ENCODE results near the gene RAB20.

RAB20 gene

DNA sequence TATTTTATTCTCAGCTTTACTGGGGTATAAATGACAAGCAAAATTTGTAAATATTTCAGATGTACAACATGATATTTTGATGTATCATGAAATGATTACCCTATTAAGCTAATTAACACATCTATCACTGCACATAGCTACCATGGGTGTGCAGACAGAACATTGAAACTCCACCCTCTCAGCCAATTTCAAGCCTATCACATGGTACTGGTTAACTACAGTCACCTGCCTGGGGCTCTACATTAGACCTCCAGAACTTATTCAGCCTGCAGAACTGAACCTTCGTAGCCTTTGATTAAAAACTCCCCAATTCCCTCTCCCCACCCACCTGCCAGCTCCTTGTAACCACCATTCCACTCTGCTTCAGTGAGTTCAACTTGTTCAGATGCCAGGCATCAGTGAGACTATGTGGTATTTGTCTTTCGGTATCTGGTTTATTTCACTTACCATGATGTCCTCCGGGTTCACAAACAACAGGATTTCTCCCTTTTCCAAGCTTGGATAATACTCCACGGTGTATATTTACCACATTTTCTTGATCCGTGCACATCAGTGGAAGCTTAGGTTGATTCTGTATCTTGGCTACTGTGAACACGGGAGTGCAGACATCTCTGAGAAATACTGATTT, 19.2 kb downstream of the RAB20 start:
- TF ChIP-seq TAF1 (IDR thresholded peaks at IDR 0.05; ENCODE audit: borderline replicate concordance, insufficient read depth, low read length): no peak
- no peak for TF ChIP-seq POLR2AphosphoS5 (IDR thresholded peaks at IDR 0.05; ENCODE audit: low read depth, low read length)
- TF ChIP-seq, protein P1, sequence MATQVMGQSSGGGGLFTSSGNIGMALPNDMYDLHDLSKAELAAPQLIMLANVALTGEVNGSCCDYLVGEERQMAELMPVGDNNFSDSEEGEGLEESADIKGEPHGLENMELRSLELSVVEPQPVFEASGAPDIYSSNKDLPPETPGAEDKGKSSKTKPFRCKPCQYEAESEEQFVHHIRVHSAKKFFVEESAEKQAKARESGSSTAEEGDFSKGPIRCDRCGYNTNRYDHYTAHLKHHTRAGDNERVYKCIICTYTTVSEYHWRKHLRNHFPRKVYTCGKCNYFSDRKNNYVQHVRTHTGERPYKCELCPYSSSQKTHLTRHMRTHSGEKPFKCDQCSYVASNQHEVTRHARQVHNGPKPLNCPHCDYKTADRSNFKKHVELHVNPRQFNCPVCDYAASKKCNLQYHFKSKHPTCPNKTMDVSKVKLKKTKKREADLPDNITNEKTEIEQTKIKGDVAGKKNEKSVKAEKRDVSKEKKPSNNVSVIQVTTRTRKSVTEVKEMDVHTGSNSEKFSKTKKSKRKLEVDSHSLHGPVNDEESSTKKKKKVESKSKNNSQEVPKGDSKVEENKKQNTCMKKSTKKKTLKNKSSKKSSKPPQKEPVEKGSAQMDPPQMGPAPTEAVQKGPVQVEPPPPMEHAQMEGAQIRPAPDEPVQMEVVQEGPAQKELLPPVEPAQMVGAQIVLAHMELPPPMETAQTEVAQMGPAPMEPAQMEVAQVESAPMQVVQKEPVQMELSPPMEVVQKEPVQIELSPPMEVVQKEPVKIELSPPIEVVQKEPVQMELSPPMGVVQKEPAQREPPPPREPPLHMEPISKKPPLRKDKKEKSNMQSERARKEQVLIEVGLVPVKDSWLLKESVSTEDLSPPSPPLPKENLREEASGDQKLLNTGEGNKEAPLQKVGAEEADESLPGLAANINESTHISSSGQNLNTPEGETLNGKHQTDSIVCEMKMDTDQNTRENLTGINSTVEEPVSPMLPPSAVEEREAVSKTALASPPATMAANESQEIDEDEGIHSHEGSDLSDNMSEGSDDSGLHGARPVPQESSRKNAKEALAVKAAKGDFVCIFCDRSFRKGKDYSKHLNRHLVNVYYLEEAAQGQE (IDR thresholded peaks at IDR 0.05; ENCODE audit: insufficient read depth in 1 of 2, low read depth in 2 of 2, low read length in 2 of 2): no peak
- no peak for TF ChIP-seq SIN3A (IDR thresholded peaks at IDR 0.05; ENCODE audit: borderline replicate concordance, insufficient read depth, low read length)
- TF ChIP-seq FOXP2 (optimal IDR thresholded peaks at IDR 0.05; ENCODE audit: borderline replicate concordance, extremely low read depth, extremely low read length, insufficient read depth): no peak

DNA sequence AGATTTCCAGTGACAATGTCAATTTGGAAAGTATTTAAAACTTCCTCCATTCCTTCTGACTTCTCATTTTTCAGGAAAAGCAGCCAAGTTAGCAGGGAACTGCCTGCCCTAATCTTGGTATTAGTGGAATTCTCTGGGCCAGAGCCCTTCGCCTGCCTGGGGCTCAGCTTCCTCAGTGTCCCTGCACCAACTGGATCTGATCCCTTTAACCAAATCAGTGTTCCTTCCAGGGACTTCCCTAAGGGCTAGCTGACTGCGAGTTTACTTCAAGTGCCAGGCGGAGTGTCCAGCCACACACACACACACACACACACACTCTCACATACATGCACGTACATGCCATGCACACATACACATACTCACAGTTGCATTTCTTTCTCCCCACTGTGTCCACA, 20.0 kb downstream of the RAB20 start:
- TF ChIP-seq, protein P1 (IDR thresholded peaks at IDR 0.05; ENCODE audit: insufficient read depth in 1 of 2, low read depth in 2 of 2, low read length in 2 of 2): no peak

DNA sequence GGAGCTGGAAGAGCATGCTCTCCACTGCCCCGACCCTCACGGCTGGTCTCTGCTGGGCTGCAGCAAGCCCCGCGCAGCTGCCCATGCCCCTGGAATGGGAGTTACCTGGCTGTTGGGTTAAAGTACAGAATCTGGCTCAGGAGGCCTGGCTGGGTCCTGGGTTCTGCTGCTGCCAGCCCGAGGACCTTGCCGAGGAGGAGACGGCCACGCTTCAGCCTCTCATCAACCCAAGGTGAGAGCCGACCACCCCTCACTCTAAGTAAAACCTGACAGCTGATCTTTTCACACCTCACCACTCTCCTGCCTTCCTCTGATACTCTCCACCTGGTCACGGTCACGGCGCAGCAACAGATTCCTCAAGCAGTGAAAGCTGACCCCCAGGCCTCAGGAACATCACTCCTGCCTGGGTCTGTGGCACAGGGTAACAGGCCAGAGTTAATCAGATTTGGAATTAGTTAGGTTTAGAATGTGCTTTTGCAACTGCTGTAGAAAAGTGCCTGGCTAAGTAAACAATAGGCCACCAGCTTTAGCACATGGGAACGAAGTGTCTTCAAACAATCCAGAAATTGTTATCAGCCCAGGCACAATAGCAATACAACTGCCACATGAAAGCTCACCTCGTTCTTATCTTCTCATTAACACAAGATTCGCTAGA, 20.5 kb downstream of the RAB20 start:
- TF ChIP-seq FOXP2 (optimal IDR thresholded peaks at IDR 0.05; ENCODE audit: borderline replicate concordance, extremely low read depth, extremely low read length, insufficient read depth): no peak
- TF ChIP-seq POLR2AphosphoS5 (IDR thresholded peaks at IDR 0.05; ENCODE audit: low read depth, low read length): no peak
- TF ChIP-seq, protein P1 (IDR thresholded peaks at IDR 0.05; ENCODE audit: insufficient read depth in 1 of 2, low read depth in 2 of 2, low read length in 2 of 2): no peak
- no peak for TF ChIP-seq TAF1 (IDR thresholded peaks at IDR 0.05; ENCODE audit: borderline replicate concordance, insufficient read depth, low read length)
- no peak for TF ChIP-seq SIN3A (IDR thresholded peaks at IDR 0.05; ENCODE audit: borderline replicate concordance, insufficient read depth, low read length)

DNA sequence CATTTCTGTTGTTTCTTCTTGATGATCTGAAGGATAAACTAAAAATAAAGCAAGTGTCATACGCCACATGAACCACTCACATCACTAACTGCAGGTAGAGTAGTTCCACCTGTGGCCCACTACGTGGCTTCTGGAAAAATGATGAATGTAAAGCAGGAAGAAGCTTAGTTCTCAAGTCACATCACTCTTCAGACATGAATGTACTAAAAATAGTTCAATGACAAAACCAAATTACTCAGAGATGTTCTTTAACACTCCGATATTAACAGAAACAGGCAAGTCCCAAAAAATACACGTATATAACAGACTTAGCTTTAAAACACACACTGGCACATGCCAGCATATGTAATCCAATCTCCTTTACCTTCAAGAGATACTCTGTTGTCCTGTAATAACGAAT, 21.6 kb downstream of the RAB20 start:
- TF ChIP-seq, protein P1 (IDR thresholded peaks at IDR 0.05; ENCODE audit: insufficient read depth in 1 of 2, low read depth in 2 of 2, low read length in 2 of 2): no peak

DNA sequence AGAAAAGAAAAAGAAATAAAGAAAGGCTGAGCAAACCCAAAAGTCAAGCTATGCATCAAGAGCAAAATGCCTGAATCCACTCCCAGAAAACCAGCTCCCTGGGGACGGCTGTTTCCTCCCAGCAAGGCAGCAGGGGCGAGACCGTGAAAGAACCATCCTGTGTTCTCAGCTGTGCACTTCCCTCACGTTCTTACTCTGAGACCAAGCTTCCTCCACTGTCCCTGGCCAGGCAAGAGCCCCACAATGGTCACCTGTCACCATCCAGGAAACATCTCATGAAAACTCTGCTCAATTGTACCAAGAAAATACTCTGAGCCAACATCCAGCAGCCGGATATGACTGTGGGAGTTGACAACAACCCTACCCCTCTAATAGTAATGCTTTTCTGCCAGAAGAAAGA, 22.9 kb downstream of the RAB20 start:
- TF ChIP-seq FOXP2 (optimal IDR thresholded peaks at IDR 0.05; ENCODE audit: borderline replicate concordance, extremely low read depth, extremely low read length, insufficient read depth) (no peak), POLR2AphosphoS5 (IDR thresholded peaks at IDR 0.05; ENCODE audit: low read depth, low read length) (no peak), SIN3A (IDR thresholded peaks at IDR 0.05; ENCODE audit: borderline replicate concordance, insufficient read depth, low read length) (no peak)
- TF ChIP-seq, protein P1 (IDR thresholded peaks at IDR 0.05; ENCODE audit: insufficient read depth in 1 of 2, low read depth in 2 of 2, low read length in 2 of 2): no peak

Measured in PFSK-1 (cell line).